HUES64 (cell line): ENCODE data around the gene KRTAP10-6.
"Not testable (repeated sequence)": the region's sequence is repeated elsewhere in the genome, so short reads cannot be mapped to it uniquely, and the experiment has no call there.

Source experiments
- H3K27ac ChIP-seq: 2 replicates; pipeline ENCODE4 v1.7.0; 2013; ENCODE audit warnings: low read depth, low read length, inconsistent platforms
- H3K27me3 ChIP-seq: 2 replicates; pipeline ENCODE4 v1.6.1; 2013; ENCODE audit warnings: mild to moderate bottlenecking, low read length; ENCODE audit not compliant: insufficient read depth
- H3K36me3 ChIP-seq: 2 replicates; pipeline ENCODE4 v1.6.1; 2013; ENCODE audit warnings: mild to moderate bottlenecking, low read length; ENCODE audit not compliant: insufficient read depth
- H3K4me1 ChIP-seq: 2 replicates; pipeline ENCODE4 v1.6.1; 2013; ENCODE audit warnings: mild to moderate bottlenecking, low read length, moderate library complexity; ENCODE audit not compliant: insufficient read depth
- H3K4me3 ChIP-seq: 2 replicates; pipeline ENCODE4 v1.5.1; 2013; ENCODE audit warnings: mild to moderate bottlenecking, low read length, moderate library complexity
- H3K9ac ChIP-seq: 2 replicates; pipeline ENCODE4 v1.6.1; 2013; ENCODE audit warnings: mild to moderate bottlenecking, low read depth, low read length
- H3K9me3 ChIP-seq: 2 replicates; pipeline ENCODE4 v1.6.1; 2013; ENCODE audit warnings: low read depth, low read length; ENCODE audit not compliant: insufficient read depth
- WGBS: fragments of 150-250, 120-280 bp; methylation state at CpG from one replicate; pipeline ENCODE4 v1.1.7; 2013; ENCODE audit warnings: missing lambda C conversion rate; 5-methylcytosine and 5-hydroxymethylcytosine counted together

The KRTAP10-6 gene

DNA sequence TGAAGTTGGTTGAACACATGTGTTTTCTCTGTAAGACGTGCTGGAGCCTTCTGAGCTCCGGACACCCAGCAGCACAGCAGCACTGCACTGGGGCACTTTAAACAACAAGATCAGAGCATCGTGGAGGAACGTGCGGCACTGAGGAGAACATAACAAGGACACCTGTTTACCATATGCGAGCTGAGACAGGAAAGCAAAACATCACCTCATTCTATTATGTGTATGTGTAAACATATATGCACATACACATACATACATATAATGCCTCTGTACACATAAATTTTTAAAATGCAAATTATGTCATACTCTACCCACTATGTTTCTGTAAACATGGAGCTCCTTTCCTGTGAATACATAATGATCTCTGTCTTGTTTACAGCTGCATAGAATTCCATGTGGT, 3.2 kb upstream of the KRTAP10-6 start:
- 93% methylated on average over 6 of the region's 6 CpGs for WGBS

DNA sequence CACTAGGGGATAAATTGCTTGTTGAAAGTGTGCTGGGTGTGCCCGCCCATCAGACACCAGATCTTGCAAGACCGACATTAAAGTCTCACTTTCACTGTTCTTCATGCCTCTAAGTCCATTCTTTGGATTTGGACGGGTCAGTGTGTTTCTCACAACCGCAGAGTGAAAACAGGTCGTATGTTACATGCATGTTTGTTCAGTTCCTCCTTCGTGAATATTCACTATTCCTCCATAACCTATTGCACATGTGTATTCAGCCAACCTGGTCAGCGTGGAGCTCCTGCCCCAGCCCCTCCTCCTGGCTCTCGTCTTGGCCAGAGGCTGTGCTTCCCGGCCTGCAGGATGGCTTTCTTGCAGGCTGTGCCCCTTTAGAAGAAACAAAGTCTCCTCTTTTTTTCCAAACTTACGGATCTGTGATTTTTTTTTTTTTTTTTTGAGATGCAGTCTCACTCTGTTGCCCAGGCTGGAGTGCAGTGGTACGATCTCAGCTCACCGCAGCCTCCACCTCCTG, 2.2 kb upstream of the KRTAP10-6 start:
- H3K4me3 ChIP-seq = no peak overlapping the region
- H3K27ac ChIP-seq = no peak overlapping the region
- no peaks in the 10 kb centered on the region for H3K36me3 ChIP-seq
- peaks cover 19% of the 10 kb centered on the region for H3K4me1 ChIP-seq
- WGBS = 90% methylated on average over 12 of the region's 12 CpGs
- H3K9me3 ChIP-seq = no peaks in the 10 kb centered on the region
- H3K9ac ChIP-seq = no peak overlapping the region
- H3K27me3 ChIP-seq = no peaks in the 10 kb centered on the region

More for the DNA sequence above, 3.2 kb upstream of the KRTAP10-6 start:
- no peak overlapping the region for H3K27ac ChIP-seq
- no peaks in the 10 kb centered on the region for H3K9me3 ChIP-seq
- H3K4me1 ChIP-seq = peaks cover 19% of the 10 kb centered on the region
- no peaks in the 10 kb centered on the region for H3K27me3 ChIP-seq
- H3K36me3 ChIP-seq = no peaks in the 10 kb centered on the region
- no peak overlapping the region for H3K4me3 ChIP-seq
- H3K9ac ChIP-seq = no peak overlapping the region

- H3K4me3 ChIP-seq = no peak overlapping the region
- no peaks in the 10 kb centered on the region for H3K9me3 ChIP-seq
- 76% methylated on average over 20 of the region's 20 CpGs for WGBS
- H3K27ac ChIP-seq = no peak overlapping the region
- H3K36me3 ChIP-seq = no peaks in the 10 kb centered on the region
- no peak overlapping the region for H3K9ac ChIP-seq
- peaks cover 19% of the 10 kb centered on the region for H3K4me1 ChIP-seq
- H3K27me3 ChIP-seq = no peaks in the 10 kb centered on the region
Observed at GRCh38 chr21:44593598-44594405, 1.5 kb upstream of the KRTAP10-6 start.

DNA sequence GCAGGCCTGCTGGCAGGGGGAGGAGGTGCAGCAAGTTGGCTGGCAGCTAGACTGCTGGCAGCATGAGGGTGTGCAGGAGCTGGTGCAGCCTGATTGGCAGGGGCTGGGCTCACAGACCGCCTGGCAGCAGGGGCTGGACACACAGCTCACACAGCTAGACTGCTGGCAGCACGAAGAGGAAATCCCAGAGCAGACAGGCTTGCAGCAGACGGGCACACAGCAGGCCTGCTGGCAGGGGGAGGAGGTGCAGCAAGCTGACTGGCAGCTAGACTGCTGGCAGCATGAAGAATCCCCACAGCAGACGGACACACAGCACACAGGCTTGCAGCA, 539 bp downstream of the KRTAP10-6 start:
- H3K27me3 ChIP-seq, H3K36me3 ChIP-seq, H3K4me1 ChIP-seq, H3K9me3 ChIP-seq, H3K4me3 ChIP-seq, H3K27ac ChIP-seq, H3K9ac ChIP-seq: not testable (repeated sequence)
- WGBS = 93% methylated on average over 3 of the region's 4 CpGs

- H3K9ac ChIP-seq, H3K9me3 ChIP-seq, H3K27ac ChIP-seq, H3K4me3 ChIP-seq, H3K4me1 ChIP-seq, H3K36me3 ChIP-seq, H3K27me3 ChIP-seq: not testable (repeated sequence)
- 91% methylated on average over 17 of the region's 19 CpGs for WGBS
Observed at GRCh38 chr21:44590897-44591800, 1.2 kb downstream of the KRTAP10-6 start.

DNA sequence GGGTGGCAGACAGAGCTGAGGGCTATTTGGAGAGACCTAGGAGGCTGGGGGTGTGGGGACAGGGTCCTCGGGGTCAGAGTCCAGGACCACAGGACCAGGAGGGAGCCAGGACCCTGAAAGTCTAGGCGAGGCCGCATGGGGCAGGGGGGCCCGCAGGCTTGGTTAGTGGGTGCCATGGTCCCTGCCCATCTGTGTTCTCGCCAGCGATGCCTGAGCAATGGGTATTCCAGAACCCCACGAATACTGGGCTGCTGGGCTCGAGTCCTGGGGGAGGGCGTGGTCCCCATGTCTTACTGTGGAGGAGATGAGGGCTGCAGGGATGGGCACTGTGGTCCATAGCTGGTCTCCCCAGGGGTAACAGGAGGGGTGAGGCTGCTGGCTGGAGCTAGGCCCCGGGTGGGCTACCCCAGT, 2.0 kb downstream of the KRTAP10-6 start:
- WGBS = 94% methylated on average over 10 of the region's 10 CpGs
- Histone ChIP-seq H3K9me3 (no peaks in the 10 kb centered on the region), H3K27ac (no peak overlapping the region), H3K4me3 (no peak overlapping the region), H3K27me3 (no peaks in the 10 kb centered on the region), H3K9ac (no peak overlapping the region), H3K36me3 (no peaks in the 10 kb centered on the region), H3K4me1 (peaks cover 6% of the 10 kb centered on the region)

DNA sequence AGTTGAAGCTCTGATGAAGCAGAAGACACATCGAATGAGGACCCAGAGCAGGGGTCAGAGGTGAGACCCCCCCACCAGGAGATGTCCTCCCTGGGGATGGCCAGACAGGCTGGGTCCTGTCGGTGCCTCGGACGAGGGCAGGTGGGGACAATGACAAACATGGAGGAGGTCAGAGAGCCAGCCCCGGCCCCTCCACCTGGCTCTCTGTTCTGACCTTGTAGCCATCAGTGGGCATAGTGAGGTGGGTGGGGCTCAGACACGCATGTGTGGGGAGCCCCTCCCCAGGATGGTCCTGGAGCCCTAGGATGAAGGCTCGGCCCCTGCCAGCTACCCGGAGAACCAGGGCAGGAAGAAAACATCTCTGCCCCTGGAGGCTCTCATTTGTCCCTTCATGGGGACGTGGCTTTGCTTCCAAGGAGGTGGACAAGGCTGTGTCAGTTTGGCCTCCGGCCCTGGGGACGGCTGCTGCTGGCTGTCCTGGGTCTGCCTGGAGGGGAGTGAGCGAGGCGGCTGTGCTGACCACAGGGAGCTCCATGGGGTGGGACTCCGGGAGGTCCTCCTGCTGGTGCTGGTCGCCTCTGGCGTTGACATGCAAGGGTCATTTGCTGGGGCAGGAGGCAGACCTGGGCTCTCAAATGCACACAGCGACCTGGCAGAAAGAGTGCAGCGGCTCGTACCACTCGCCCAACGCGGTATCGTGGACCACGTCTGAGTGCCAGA, 2.6 kb downstream of the KRTAP10-6 start:
- Histone ChIP-seq H3K9ac (no peak overlapping the region), H3K9me3 (no peaks in the 10 kb centered on the region), H3K27ac (no peak overlapping the region), H3K4me1 (peaks cover 6% of the 10 kb centered on the region), H3K36me3 (no peaks in the 10 kb centered on the region), H3K4me3 (no peak overlapping the region), H3K27me3 (no peaks in the 10 kb centered on the region)
- 93% methylated on average over 24 of the region's 24 CpGs for WGBS

- no peaks in the 10 kb centered on the region for H3K27me3 ChIP-seq
- H3K4me3 ChIP-seq = no peak overlapping the region
- no peak overlapping the region for H3K27ac ChIP-seq
- 95% methylated on average over 2 of the region's 2 CpGs for WGBS
- no peak overlapping the region for H3K9ac ChIP-seq
- peaks cover 6% of the 10 kb centered on the region for H3K4me1 ChIP-seq
- no peaks in the 10 kb centered on the region for H3K36me3 ChIP-seq
- no peaks in the 10 kb centered on the region for H3K9me3 ChIP-seq
Observed at GRCh38 chr21:44589094-44589493, 3.2 kb downstream of the KRTAP10-6 start.

- Histone ChIP-seq H3K27ac (no peak overlapping the region), H3K9me3 (peaks cover 7% of the 10 kb centered on the region; the same call in 1 of the 2 replicates), H3K36me3 (no peaks in the 10 kb centered on the region), H3K27me3 (no peaks in the 10 kb centered on the region), H3K4me3 (no peak overlapping the region), H3K4me1 (peaks cover 5% of the 10 kb centered on the region; the same call in 1 of the 2 replicates), H3K9ac (no peak overlapping the region)
- WGBS = 90% methylated on average over 3 of the region's 3 CpGs
Observed at GRCh38 chr21:44585892-44586291, 6.4 kb downstream of the KRTAP10-6 start.

- Histone ChIP-seq H3K27me3 (no peaks in the 10 kb centered on the region), H3K9ac (no peak overlapping the region), H3K36me3 (no peaks in the 10 kb centered on the region), H3K4me1 (peaks cover 5% of the 10 kb centered on the region; the same call in 1 of the 2 replicates), H3K27ac (no peak overlapping the region), H3K9me3 (peaks cover 7% of the 10 kb centered on the region; the same call in 1 of the 2 replicates), H3K4me3 (no peak overlapping the region)
- WGBS = 96% methylated on average over 5 of the region's 6 CpGs
Observed at GRCh38 chr21:44583800-44584147, 8.5 kb downstream of the KRTAP10-6 start.
